ENCODE data around the gene GPR135. TPM values are rescaled to one million over a fixed set of nuclear protein-coding genes. Genes with fewer than 3 reads are reported as not detected.

The GPR135 gene
- total RNA-seq = 4.1 and 4.7 TPM in 2 replicates

DNA sequence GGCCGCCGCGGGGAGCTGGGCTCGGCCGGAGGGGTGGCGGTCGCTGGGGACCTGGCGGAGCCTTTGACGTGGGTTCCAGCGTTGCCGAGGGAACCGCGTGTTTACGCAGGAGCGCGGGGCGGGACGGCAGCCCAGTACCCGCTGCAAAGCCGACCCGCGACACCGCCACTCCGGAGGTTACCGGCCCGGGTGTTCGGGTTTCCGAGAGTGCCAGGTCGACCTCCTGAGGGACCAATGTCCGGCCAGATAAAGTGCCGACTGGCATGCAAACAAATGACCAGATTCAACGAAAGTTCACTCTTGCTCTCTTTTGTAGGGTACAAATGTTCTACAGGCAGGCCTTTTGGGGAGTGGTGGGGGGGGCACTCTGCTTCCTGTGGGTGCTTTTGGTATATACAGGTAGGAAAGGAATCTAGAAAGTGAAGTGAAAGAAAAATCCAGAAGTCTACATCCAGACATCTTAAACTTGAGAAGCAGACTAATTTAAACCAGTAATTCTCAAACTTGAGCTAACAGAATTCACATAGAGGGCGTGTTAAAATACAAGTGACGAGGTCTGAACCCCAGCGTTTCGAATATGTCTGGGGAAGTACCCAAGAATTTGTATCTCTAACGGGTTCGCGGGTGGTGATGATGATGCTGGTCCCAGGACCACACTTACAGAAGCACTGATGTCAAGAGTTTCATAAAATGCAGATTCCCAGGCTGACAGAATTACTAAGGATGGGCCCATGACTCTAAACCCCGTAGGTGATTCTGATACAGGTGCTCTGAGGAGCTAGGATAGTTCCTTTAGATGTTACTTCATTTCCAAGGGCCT is at the start of gene GPR135:
Gene GPR135, minus strand, starts transcription at position 65 of the 820 bp plus-strand sequence. CDS start 154 bp downstream, outside the sequence.

DNA sequence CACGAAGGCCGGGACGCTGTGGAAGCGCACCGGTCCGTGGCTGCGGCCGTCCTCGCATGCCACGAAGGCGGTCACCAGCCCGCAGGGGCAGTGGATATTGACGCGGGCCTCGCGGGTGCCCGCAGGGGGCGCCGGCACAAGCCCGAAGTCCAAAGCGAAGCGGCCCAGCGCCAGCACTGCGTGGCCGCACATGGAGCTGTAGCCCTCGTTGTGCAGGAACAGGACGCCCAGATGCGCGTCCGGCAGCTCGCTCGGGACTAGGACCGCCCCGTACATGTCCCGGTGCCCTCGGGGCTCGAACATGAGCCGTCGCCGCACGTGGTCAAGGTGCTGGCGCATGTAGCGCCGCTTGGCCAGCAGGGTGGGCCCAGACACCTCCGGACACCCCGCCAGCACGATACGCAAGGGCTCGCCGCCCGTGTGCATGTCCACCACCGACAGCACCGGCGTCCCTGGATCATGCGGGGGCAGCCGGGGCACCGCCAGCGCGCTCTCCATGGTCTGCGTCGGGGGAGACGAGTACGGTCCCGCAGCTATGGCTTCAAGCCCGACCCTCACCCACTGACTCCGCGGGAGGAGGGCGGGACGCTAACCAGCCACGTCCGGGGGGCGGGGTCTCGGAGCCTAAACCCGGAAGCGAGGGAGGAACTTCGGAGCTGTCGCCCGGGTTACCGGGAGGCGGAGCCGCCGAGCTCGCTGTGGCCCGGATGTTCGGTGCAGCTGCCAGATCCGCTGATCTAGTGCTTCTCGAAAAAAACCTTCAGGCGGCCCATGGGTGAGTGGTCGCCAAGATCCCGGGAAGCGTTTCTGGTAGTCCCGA is 18.8 kb upstream of the GPR135 start, which contains the start of the genes JKAMP and L3HYPDH:
Gene JKAMP, plus strand, starts transcription at position 699 of the 820 bp plus-strand sequence. Its CDS starts 73 bp downstream, at position 772.
Gene L3HYPDH, minus strand, starts transcription at position 590 of the 820 bp plus-strand sequence. Its CDS starts 92 bp downstream, at position 498.

Other genes with a start within 250 kb of the GPR135 start
- gene L3HYPDH, start 19.0 kb upstream of the GPR135 start, total RNA-seq = 42.7 and 44.4 TPM in 2 replicates
- 77.4 and 82.3 TPM in 2 replicates for gene JKAMP, start 19.1 kb upstream of the GPR135 start, total RNA-seq
- gene CCDC175, start 111.4 kb upstream of the GPR135 start, total RNA-seq = not detected in 2 replicates

Measured in hair follicle dermal papilla cell (primary cell).